Measurements from ENCODE around the gene PLCD1.

The PLCD1 gene

DNA sequence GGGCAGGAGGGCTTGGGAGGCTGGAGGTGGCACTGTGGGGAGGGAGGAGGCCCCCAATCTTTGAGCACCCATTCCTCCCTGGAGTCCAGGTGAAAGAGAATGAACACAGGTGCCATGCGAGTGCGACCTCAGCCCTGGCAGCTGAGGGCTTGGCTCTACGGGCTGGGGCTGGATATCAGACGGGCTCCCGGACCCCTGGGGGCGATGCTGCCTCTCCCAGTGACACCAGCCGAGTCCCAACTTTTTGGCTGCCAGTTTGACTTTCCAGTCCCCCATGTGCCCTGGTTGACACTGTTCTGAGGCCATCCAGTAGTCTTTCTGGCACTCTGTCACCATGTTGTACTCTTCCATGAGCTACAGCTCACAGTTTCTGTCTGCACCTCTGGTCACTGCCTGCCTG is 37.6 kb downstream of the PLCD1 start:
- TF ChIP-seq, protein P1, sequence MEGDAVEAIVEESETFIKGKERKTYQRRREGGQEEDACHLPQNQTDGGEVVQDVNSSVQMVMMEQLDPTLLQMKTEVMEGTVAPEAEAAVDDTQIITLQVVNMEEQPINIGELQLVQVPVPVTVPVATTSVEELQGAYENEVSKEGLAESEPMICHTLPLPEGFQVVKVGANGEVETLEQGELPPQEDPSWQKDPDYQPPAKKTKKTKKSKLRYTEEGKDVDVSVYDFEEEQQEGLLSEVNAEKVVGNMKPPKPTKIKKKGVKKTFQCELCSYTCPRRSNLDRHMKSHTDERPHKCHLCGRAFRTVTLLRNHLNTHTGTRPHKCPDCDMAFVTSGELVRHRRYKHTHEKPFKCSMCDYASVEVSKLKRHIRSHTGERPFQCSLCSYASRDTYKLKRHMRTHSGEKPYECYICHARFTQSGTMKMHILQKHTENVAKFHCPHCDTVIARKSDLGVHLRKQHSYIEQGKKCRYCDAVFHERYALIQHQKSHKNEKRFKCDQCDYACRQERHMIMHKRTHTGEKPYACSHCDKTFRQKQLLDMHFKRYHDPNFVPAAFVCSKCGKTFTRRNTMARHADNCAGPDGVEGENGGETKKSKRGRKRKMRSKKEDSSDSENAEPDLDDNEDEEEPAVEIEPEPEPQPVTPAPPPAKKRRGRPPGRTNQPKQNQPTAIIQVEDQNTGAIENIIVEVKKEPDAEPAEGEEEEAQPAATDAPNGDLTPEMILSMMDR (IDR thresholded peaks at IDR 0.05): no peak

DNA sequence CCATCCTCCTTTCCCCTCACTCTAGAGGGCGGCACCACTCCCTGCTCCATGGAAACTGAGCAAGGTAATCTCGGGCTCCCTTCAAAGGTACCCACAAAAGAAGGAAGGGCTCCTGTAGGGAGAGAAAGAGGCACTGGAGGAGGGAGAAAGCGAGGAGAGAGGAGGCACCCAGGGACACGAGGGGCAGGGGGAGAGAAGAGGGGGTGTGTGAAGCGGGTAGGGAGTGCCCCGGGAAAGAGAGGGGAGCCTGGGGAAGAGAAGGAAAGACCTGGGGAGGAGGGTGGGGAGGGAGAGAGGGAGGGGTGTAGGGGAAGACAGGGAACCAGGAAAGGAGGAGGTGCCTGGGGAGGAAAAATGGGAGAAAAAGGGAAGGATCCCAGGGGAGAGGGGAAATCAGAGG is 38.3 kb downstream of the PLCD1 start:
- TF ChIP-seq, protein P1 (IDR thresholded peaks at IDR 0.05): no peak

DNA sequence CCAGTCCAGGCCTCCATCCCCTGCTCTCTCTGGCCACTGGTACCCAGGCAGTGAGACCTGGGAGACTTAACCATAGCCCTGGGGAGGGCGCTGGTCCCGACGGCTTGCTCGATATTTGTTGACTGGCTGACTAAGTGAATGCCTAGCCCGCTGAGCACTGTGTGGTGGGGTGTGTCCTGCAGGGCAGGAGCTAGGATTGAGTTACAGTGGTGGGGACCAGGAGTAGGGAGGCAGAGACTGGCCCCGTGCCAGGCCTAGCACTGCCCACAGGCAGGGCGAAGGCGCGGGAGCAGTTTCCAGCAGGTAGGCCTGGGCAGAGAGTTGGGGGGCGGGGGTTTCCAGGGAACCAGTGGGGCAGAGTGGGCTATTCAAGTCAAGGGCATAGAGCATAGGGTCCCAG is 38.9 kb downstream of the PLCD1 start, which contains the start of gene VILL:
Gene VILL, plus strand, starts transcription at position 260 of the 400 bp plus-strand sequence. CDS start 2,887 bp downstream, outside the sequence.
- TF ChIP-seq, protein P1 (IDR thresholded peaks at IDR 0.05): no peak

DNA sequence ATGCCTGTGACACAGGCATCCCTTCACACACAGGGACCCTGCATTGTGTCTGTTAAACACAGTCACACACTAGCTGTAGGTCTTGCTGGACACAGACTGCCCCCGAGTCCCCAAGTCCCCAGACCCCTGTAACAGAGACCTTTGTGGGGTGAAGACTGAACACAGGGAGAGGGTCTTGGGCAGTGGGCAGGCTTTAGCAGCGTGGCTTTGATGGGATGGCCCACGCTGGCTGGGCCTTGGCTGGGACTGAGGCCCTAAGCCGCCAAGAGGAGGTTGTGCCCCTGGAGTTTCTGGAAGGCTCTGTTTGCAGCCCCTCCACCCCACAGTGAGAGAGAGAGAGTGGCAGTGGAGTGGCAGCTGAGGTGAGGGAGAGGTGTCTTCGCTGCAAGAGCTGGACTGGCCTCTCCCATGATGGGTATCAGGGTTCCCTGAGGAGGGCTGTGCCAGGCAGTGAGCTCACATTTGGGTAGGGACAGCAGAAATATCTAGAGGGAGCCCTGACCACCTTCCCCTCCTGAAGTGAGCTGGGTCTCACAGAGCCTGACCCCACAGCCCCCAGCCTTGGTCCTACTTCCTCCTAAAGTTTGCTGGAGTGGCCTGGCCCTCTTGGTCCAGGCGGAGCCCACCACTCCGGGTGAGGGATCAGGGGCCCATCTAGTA is 39.5 kb downstream of the PLCD1 start:
- TF ChIP-seq, protein P1 (IDR thresholded peaks at IDR 0.05): no peak

DNA sequence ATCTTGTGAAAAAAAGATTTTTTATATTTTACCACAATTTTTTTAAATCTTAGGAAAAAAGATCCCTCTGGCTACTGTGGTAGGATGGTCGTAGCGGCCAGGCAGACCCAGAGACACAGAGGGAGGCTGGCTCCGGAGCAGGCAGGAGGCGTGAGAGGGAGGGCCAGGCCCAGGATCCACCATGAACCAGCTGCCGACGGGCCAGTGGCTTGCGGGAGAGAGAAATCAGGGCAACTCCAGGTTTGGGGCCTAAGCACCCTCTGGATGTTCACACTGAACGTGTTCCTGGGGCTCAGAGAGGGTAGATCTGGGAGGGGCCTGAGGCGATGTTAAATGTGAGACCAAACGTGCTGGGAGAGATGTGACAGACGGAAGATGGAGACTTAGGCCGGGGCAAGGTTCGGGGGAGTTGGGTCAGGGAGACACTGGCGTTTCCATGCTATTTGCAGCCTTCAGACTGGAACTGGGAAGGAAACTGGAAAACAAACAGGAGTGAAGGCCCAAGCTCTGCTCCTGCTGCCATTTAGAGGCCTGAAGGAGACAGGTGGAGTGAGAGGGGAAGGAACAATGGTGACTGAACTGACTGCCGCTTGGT is 40.4 kb downstream of the PLCD1 start:
- TF ChIP-seq, protein P1 (IDR thresholded peaks at IDR 0.05): no peak

DNA sequence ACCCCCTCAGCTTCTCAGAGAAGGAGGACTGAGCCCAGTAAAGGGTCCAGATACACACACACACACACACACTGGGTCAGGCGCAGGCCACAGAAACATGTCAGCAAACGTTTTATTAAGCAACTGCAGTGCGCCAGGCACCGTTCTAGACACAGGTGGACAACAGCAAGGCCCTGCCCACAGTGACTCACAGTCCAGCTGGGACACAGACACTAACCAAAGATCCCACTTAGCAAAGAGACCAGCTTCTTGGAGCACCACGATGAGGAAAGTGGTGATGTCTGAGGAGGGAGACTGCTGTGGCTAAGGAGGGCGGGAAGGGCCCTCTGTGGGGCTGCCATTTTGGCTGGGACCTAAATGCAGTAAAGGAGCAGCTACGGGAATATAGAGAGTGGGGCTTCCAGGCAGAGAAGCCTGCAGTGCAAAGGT is 41.7 kb downstream of the PLCD1 start:
- TF ChIP-seq, protein P1 (IDR thresholded peaks at IDR 0.05): no peak

DNA sequence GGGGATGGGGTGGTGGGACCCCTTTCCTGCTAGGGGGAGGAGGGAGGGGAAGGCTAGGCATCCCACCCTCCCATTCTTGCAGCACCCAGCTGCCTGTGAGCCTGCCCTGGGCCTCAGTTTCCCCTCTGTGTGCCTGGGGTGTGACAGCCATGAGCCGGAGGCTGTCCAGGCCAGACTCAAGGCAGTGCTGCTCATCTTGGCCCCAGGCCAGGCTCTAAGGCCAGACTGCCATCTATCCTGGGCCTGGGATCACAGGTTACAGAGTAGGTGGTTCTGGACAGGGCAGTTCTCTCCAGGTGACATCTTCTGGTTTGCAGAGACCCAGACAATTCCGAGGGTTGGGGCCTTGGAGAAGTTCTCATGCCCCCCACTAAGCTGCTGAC is 42.1 kb downstream of the PLCD1 start:
- TF ChIP-seq, protein P1 (IDR thresholded peaks at IDR 0.05): no peak
